Measurements from ENCODE around the gene POLR2E.

The POLR2E gene

GRCh38 chr19:1076951-1077350, 18.2 kb downstream of the POLR2E start:
- TF ChIP-seq, protein P1, sequence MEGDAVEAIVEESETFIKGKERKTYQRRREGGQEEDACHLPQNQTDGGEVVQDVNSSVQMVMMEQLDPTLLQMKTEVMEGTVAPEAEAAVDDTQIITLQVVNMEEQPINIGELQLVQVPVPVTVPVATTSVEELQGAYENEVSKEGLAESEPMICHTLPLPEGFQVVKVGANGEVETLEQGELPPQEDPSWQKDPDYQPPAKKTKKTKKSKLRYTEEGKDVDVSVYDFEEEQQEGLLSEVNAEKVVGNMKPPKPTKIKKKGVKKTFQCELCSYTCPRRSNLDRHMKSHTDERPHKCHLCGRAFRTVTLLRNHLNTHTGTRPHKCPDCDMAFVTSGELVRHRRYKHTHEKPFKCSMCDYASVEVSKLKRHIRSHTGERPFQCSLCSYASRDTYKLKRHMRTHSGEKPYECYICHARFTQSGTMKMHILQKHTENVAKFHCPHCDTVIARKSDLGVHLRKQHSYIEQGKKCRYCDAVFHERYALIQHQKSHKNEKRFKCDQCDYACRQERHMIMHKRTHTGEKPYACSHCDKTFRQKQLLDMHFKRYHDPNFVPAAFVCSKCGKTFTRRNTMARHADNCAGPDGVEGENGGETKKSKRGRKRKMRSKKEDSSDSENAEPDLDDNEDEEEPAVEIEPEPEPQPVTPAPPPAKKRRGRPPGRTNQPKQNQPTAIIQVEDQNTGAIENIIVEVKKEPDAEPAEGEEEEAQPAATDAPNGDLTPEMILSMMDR (IDR thresholded peaks at IDR 0.05; ENCODE audit: low read depth, low read length) = no peak
- DNase-seq = peak; percentile 14
- Histone ChIP-seq H3K36me3 (no peaks in the 10 kb centered on the region), H3K27me3 (peaks cover 8% of the 10 kb centered on the region), H3K9me3 (no peaks in the 10 kb centered on the region), H3K4me3 (ENCODE audit: low read depth, low read length) (no peak overlapping the region), H3K4me1 (0 out of 2 replicates have a peak, but pooled peaks cover 4% of the 10 kb centered on the region)

GRCh38 chr19:1076046-1076386, 19.2 kb downstream of the POLR2E start:
- Histone ChIP-seq H3K4me1 (0 out of 2 replicates have a peak, but pooled peaks cover 4% of the 10 kb centered on the region), H3K27me3 (peaks cover 18% of the 10 kb centered on the region), H3K36me3 (no peaks in the 10 kb centered on the region), H3K9me3 (0 out of 2 replicates have a peak, but pooled peaks cover under 1% of the 10 kb centered on the region), H3K4me3 (ENCODE audit: low read depth, low read length) (no peak overlapping the region)
- no peak for DNase-seq
- TF ChIP-seq, protein P1 (IDR thresholded peaks at IDR 0.05; ENCODE audit: low read depth, low read length) = no peak

GRCh38 chr19:1074544-1075283, 20.5 kb downstream of the POLR2E start:
- 0 out of 2 replicates have a peak, but pooled peaks cover 4% of the 10 kb centered on the region for H3K4me1 ChIP-seq
- peak; percentile 95 for DNase-seq
- TF ChIP-seq, protein P1 (IDR thresholded peaks at IDR 0.05; ENCODE audit: low read depth, low read length) = no peak
- no peaks in the 10 kb centered on the region for H3K36me3 ChIP-seq
- H3K4me3 ChIP-seq (ENCODE audit: low read depth, low read length) = peak overlapping the region; percentile 65
- peaks cover 28% of the 10 kb centered on the region for H3K27me3 ChIP-seq
- H3K9me3 ChIP-seq = peaks cover 4% of the 10 kb centered on the region; the same call in 1 of the 2 replicates

DNA sequence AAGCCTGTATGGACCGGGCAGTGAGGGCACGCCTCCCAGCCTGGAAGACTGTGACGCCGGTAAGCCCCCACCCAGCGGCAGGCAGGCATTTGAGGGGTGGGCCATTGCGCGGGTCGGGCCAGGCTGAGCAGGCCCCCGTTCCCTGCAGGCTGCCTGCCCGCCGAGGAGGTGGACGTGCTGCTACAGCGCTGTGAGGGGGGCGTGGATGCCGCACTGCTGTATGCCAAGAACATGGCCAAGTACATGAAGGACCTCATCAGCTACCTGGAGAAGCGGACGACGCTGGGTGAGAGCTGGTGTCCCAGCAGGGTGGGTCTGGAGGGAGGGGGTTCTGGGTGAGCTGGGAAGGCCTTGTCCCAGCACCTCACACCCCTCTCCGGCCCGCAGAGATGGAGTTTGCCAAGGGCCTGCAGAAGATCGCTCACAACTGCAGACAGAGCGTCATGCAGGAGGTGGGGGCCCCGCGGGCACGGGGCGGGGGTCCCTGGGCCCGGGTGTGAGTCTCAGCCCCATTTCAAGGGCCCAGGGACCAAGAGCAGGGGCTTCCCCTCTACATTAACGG, 21.1 kb downstream of the POLR2E start:
- H3K27me3 ChIP-seq = peaks cover 33% of the 10 kb centered on the region
- peaks cover 4% of the 10 kb centered on the region; the same call in 1 of the 2 replicates for H3K9me3 ChIP-seq
- 0 out of 2 replicates have a peak, but pooled peaks cover 4% of the 10 kb centered on the region for H3K4me1 ChIP-seq
- H3K36me3 ChIP-seq = no peaks in the 10 kb centered on the region
- TF ChIP-seq, protein P1 (IDR thresholded peaks at IDR 0.05; ENCODE audit: low read depth, low read length) = no peak
- H3K4me3 ChIP-seq (ENCODE audit: low read depth, low read length) = peak overlapping the region; percentile 45
- DNase-seq = peak; percentile 11

DNA sequence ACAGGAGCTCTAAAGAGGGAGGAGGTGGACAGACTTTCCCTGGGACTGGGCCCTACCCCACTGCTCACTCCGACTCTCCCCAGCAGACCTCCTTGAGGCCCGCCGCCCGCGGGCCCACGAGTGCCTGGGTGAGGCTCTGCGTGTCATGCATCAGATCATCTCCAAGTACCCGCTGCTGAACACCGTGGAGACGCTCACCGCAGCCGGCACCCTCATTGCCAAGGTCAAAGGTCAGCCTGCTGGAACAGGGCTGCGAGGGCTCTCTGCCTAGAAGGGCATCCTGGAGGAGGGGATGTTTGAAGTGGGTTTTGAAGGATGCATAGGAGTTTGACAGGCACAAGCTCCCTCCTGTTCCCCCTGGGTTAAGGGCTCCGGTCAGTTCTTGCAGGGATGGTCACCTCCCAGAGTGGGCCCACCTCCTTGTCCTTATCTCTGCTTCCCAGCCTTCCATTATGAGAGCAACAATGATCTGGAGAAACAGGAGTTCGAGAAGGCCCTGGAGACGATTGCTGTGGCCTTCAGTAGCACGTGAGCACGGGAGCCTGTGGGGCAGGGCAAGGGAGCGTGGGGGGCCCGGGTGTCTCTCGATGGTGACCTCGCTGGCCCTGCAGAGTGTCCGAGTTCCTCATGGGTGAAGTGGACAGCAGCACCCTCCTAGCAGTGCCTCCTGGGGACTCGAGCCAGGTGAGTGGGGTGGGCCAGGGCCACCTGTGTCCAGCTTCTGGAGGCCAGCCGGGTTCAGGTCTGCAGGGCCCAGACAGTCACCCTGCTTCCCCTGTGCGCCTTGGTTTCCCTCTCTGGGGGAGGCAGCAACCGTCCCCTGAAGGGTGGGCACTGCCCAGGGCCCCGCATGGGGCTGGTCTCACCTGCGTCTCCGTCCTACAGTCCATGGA, 21.9 kb downstream of the POLR2E start:
- peak; percentile 8 for DNase-seq
- TF ChIP-seq, protein P1 (IDR thresholded peaks at IDR 0.05; ENCODE audit: low read depth, low read length) = no peak
- H3K36me3 ChIP-seq = no peaks in the 10 kb centered on the region
- H3K4me1 ChIP-seq = 0 out of 2 replicates have a peak, but pooled peaks cover 4% of the 10 kb centered on the region
- peaks cover 40% of the 10 kb centered on the region for H3K27me3 ChIP-seq
- no peak overlapping the region for H3K4me3 ChIP-seq (ENCODE audit: low read depth, low read length)
- H3K9me3 ChIP-seq = peaks cover 4% of the 10 kb centered on the region; the same call in 1 of the 2 replicates
